ENCODE measurements around the gene FOXL2NB. TPM values are rescaled to one million over a fixed set of nuclear protein-coding genes. Genes with fewer than 3 reads are reported as not detected.

FOXL2NB gene
- total and polyA plus RNA-seq, 2 of the 13 experiments (the other 11 are each of a cell fraction or from before 2014, with no cell fraction given), result not detected

DNA sequence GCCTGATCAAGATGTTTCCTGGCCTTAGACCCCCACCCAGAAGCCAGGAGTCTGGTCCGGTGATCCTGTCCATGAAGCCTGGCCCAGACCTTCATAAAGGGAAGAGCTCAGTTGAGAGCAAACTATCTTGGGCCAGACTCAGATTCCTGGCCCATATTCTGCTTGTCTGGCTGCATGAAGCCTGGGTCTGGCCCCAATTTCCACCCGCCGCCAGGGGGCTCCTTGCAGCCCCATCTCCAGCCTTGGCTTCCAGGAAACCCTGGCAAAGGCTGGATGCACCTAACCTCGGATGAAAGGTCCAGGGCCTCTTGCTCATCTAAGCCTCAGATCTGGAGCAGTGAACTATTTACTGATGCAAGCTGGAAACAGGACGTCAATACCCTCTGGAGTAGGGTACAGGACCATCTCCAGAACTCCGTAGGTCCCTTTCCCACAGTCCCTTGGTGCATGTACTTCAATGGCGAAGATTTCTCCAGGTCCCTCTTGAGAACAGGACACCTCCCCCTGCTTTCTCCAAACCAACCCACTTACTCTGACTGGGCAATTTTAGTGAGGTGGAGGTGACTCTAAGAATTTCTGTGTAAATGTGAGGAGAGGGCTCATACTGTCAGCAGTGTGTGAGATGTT, 5.6 kb upstream of the FOXL2NB start (continued):
- TF ChIP-seq, protein P1, sequence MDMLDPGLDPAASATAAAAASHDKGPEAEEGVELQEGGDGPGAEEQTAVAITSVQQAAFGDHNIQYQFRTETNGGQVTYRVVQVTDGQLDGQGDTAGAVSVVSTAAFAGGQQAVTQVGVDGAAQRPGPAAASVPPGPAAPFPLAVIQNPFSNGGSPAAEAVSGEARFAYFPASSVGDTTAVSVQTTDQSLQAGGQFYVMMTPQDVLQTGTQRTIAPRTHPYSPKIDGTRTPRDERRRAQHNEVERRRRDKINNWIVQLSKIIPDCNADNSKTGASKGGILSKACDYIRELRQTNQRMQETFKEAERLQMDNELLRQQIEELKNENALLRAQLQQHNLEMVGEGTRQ (IDR thresholded peaks at IDR 0.05; ENCODE audit: low read depth, low read length), result no peak
- TF ChIP-seq, protein P1 (CRISPR knock-in tag; IDR thresholded peaks at IDR 0.05; ENCODE audit: borderline replicate concordance), result no peak
- TF ChIP-seq TBP (CRISPR knock-in tag; IDR thresholded peaks at IDR 0.05) (no peak), BRD4 (CRISPR knock-in tag; IDR thresholded peaks at IDR 0.05) (no peak), ZNF510 (CRISPR knock-in tag; IDR thresholded peaks at IDR 0.05; ENCODE audit: low read depth) (no peak), PHF20 (CRISPR knock-in tag; IDR thresholded peaks at IDR 0.05) (no peak), ZNF34 (CRISPR knock-in tag; IDR thresholded peaks at IDR 0.05; ENCODE audit: borderline replicate concordance) (no peak), SIX4 (CRISPR knock-in tag; IDR thresholded peaks at IDR 0.05) (no peak), BCL6 (CRISPR knock-in tag; IDR thresholded peaks at IDR 0.05) (peak; percentile 63), ZFP90 (CRISPR knock-in tag; IDR thresholded peaks at IDR 0.05; ENCODE audit: borderline replicate concordance) (no peak), HOXA7 (CRISPR knock-in tag; IDR thresholded peaks at IDR 0.05) (no peak), RAD21 (CRISPR knock-in tag; IDR thresholded peaks at IDR 0.05) (peak; percentile 69), KDM2A (CRISPR knock-in tag; IDR thresholded peaks at IDR 0.05; ENCODE audit: borderline replicate concordance, low read depth) (peak; percentile 29; the same call in 1 of the 2 replicates)
- TF ChIP-seq, protein P2, sequence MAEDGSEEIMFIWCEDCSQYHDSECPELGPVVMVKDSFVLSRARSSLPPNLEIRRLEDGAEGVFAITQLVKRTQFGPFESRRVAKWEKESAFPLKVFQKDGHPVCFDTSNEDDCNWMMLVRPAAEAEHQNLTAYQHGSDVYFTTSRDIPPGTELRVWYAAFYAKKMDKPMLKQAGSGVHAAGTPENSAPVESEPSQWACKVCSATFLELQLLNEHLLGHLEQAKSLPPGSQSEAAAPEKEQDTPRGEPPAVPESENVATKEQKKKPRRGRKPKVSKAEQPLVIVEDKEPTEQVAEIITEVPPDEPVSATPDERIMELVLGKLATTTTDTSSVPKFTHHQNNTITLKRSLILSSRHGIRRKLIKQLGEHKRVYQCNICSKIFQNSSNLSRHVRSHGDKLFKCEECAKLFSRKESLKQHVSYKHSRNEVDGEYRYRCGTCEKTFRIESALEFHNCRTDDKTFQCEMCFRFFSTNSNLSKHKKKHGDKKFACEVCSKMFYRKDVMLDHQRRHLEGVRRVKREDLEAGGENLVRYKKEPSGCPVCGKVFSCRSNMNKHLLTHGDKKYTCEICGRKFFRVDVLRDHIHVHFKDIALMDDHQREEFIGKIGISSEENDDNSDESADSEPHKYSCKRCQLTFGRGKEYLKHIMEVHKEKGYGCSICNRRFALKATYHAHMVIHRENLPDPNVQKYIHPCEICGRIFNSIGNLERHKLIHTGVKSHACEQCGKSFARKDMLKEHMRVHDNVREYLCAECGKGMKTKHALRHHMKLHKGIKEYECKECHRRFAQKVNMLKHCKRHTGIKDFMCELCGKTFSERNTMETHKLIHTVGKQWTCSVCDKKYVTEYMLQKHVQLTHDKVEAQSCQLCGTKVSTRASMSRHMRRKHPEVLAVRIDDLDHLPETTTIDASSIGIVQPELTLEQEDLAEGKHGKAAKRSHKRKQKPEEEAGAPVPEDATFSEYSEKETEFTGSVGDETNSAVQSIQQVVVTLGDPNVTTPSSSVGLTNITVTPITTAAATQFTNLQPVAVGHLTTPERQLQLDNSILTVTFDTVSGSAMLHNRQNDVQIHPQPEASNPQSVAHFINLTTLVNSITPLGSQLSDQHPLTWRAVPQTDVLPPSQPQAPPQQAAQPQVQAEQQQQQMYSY (CRISPR knock-in tag; IDR thresholded peaks at IDR 0.05), result peak; percentile 84
- TF ChIP-seq, protein P3, sequence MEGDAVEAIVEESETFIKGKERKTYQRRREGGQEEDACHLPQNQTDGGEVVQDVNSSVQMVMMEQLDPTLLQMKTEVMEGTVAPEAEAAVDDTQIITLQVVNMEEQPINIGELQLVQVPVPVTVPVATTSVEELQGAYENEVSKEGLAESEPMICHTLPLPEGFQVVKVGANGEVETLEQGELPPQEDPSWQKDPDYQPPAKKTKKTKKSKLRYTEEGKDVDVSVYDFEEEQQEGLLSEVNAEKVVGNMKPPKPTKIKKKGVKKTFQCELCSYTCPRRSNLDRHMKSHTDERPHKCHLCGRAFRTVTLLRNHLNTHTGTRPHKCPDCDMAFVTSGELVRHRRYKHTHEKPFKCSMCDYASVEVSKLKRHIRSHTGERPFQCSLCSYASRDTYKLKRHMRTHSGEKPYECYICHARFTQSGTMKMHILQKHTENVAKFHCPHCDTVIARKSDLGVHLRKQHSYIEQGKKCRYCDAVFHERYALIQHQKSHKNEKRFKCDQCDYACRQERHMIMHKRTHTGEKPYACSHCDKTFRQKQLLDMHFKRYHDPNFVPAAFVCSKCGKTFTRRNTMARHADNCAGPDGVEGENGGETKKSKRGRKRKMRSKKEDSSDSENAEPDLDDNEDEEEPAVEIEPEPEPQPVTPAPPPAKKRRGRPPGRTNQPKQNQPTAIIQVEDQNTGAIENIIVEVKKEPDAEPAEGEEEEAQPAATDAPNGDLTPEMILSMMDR (CRISPR knock-in tag; IDR thresholded peaks at IDR 0.05), result peak; percentile 79
- TF ChIP-seq, protein P4, sequence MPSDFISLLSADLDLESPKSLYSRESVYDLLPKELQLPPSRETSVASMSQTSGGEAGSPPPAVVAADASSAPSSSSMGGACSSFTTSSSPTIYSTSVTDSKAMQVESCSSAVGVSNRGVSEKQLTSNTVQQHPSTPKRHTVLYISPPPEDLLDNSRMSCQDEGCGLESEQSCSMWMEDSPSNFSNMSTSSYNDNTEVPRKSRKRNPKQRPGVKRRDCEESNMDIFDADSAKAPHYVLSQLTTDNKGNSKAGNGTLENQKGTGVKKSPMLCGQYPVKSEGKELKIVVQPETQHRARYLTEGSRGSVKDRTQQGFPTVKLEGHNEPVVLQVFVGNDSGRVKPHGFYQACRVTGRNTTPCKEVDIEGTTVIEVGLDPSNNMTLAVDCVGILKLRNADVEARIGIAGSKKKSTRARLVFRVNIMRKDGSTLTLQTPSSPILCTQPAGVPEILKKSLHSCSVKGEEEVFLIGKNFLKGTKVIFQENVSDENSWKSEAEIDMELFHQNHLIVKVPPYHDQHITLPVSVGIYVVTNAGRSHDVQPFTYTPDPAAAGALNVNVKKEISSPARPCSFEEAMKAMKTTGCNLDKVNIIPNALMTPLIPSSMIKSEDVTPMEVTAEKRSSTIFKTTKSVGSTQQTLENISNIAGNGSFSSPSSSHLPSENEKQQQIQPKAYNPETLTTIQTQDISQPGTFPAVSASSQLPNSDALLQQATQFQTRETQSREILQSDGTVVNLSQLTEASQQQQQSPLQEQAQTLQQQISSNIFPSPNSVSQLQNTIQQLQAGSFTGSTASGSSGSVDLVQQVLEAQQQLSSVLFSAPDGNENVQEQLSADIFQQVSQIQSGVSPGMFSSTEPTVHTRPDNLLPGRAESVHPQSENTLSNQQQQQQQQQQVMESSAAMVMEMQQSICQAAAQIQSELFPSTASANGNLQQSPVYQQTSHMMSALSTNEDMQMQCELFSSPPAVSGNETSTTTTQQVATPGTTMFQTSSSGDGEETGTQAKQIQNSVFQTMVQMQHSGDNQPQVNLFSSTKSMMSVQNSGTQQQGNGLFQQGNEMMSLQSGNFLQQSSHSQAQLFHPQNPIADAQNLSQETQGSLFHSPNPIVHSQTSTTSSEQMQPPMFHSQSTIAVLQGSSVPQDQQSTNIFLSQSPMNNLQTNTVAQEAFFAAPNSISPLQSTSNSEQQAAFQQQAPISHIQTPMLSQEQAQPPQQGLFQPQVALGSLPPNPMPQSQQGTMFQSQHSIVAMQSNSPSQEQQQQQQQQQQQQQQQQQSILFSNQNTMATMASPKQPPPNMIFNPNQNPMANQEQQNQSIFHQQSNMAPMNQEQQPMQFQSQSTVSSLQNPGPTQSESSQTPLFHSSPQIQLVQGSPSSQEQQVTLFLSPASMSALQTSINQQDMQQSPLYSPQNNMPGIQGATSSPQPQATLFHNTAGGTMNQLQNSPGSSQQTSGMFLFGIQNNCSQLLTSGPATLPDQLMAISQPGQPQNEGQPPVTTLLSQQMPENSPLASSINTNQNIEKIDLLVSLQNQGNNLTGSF (CRISPR knock-in tag; IDR thresholded peaks at IDR 0.05), result no peak

Data from HepG2 (cell line).